SHP77 (cell line): Measurements from ENCODE around the gene C22orf31.

ENCODE experiments used
- DNase-seq, 2 experiments: peaks; one replicate each; lab custom pipeline; 2025; lab: John Stamatoyannopoulos, UW

C22orf31 gene

DNA sequence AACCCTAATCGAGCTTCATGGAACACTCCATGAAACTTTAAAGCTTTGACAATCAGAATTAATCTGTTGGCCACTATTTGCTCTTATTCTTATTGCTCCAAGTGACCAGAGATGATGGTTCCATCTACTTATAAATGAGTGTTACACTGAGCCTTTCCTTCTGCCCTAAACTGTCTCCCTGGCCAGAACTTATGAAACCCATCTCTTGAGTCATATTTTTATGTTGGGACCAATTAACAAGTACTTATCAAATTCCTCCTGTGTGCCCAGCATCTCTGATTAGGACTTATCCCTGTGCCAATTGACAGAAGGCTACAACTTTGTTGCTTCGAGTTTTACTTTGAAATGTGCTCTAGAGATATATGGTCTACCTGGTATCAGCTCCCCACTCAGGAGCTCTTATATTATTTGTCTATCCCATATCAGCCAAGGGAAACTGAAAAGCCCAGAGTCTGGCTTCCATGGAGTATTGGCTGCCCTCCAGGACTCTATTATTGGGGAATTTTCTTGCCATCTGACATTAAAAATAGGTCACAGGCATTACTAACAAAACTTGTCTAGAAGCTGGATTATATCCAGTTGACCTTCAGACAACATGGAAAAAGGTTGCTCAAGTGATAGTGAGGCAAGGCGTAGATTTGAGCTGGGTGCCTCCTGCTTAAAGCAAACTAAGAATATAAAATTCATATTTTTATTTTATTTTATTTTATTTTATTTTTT is 20.0 kb upstream of the C22orf31 start:
- DNase-seq, result no peak

DNA sequence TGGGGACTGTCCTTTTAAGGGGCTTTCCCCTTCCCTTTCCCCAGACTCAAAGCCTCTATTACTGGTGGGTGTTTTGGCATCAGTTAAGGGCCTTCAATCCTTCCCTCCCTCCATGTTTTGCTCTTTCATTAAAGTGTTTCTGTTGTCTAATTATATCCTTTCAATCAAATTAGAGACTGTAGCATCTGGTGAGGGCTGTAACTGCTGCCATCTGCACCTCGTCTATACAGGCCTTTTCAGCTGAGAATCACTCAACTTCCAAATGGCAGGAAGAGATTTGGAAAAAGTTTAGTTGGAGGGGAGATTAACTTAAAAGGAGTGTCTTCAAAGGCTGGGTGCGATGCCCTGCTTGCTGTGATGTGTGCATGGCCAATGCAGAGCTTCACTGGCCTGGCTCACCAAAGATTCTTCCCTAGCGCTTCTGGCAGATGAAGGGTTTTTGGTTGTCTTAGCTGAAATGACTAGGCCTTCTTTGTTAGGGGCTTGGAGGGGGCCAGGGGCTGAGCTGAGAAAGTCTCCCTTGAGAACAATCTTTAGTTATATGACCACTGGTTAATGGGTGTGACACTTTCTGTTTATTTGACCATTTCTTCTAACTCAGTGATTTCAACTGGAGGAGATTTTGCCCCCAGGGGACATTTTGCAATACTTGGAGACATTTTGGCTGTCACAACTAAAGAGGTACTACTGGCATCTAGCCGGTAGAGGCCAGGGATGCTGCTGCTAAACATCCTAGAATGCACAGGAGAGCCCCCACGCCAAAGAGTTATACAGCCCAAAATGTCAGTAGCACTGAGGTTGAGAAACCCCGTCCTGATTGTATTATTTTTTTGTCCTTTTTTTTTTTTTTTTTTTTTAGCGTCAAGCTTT is 18.7 kb upstream of the C22orf31 start:
- DNase-seq, result no peak

DNA sequence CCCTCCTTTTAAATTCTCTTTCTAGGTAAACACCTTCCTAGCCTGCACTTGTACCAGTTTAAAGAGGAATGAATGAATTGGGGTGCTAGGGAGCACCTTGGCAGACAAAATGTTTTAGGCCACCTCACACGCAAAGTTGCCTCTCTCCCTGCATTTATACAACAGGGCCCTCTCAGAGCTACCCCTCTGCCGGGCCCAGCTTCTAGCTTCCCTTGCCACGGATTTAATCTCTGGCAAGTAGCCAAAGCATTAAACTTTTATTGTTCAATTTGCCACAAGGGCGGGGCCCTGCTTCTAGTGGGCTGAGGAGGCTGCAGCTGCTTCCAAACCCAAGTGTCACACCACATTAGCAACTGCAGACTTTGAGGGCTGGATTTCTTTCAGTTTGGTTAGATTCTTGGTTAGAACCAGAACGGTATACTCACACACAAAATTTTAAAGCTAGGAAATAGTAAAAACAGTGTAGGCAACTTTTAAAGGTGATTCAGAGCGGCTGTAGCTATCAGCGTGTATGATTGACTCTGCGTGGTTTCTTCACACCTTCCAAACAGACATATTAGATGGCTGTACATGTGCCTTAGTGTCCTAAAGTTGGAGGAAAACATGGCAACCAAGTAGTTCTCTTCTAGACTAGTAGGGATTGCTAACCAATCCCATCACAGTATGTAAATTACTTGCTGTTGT is 17.7 kb upstream of the C22orf31 start:
- peak; percentile 88 to 92 for DNase-seq

DNA sequence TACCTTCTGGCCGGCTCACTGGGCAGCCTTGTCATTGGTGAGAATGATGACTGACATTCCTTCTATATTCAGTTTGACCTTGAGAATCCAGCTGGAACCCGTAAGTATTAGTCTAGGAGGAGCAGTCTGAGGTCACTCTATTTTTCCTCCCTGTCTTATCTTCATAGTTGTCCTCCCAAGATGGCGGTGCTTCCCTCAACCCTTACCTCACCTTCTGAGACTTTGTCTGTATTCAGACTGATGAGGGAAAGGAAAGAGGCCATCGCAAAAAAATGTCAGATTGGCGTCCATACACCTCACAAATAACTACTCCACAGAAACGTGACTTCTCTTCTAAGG is 17.2 kb upstream of the C22orf31 start:
- DNase-seq, result no peak

DNA sequence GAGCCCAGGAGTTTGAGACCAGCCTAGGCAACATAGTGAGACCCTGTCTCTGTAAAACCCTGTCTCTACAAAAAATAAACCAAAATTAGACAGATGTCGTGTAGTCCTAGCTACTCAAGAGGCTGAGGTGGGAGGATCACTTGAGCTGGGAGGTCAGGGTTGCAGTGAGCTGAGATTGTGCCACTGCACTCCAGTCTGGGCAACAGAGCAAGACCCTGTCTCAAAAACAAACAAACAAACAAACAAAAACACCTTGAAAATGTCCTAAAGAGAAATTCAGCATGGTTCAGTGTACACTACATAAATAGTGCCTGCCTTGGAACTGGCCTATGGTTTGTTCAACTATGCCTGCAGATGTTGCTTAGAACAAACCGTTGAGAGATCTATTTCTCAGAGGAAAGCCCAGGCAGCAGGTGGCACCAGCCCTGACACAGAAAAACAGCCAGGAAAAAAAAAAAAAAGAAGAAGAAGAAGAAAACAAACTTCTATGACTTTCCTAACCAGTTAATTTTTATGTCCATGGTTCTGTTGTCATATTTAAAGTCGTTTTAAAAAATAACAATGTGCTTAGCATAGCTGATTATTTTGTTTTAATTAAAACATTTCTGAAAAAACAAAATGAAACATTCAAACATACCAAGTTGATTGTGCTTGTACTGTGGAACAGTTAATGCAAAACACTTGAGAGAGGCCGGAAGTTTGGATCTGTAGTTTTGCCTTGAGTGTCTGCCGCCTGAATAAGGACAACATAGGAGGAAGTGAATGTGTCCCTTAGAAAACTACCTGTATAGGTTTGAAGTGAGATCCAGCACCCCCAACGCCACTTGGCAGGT is 16.6 kb upstream of the C22orf31 start:
- DNase-seq, result no peak

DNA sequence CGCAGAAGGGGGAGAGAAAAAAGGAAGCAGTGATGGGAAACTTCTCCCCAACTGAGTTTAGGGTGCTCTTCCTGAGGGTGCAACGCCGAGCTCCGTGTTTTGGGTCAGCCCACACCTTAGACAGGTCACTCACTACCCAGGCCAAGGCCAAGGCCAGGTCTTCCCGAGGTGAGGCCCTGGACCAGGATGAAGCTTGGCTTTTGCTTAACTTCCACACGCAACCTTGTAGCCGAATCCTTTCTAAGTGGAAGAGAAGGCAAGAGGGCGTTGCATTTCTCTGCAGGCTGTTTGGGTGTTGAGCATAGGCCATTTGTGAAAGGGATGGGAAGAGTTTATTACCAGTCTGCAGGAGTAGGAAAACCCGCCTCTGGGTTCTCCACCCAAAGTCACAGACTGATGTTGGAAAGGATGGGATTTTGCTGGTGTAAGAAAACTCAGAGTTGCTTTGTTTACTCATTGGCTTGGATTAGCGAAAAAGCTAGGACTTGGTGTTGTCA is 12.7 kb upstream of the C22orf31 start:
- no peak for DNase-seq

DNA sequence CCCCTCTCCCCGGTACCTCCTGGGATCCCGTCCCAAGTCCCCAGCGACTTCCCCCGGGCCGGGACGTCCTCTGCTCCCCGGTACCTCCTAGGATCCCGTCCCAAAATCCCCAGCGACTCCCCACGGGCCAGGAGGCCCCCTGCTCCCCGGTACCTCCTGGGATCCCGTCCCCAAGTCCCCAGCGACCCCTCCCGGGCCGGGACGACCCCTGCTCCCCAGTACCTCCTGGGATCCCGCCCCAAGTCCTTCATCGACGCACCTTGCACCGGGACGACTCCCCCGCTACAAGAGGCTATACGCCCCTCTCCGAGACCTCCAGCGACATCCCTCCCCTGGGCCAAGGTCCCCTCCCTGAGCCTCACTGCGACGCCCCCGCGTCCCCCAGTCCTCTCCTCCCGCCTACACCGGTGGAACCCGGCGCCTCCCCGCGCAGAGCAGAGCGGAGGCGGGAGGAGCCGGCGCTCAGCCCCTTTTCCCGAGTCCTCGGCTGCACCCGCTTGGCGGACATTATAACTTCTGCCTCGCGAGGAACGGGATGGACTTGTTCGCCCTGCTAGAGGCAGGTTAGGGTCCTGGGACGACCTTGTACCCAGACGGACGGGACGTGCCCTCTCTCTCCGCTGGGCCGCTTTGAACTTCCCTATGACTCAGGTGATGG is 12.1 kb upstream of the C22orf31 start:
- DNase-seq, result no peak

DNA sequence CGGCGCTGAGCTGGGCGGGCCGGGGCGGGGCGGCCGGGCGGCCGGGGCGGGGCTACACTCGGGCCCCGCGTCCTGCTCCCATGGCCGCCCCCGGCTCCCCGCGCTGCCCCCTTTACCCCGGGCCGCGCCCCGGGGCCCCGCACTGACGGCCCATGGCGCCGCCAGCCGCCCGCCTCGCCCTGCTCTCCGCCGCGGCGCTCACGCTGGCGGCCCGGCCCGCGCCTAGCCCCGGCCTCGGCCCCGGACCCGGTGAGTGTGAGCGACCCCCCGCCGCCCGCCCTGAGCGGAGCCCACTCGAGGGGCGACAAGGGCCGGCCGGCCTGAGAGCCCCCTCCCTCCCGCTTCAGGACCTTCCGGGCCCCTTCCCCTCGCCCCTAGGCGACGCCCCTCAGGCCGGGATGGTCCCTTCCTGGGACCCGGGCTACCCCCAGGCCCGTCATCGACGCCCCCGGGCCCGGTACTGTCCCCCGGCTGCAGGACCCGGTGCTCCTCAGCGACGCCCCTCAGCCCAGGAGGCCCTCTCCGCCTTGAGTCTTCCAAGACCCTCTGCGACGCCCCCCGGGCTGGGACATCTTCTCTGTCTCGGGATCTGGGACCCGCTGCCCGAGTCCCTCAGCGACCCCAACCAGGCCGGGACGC is 11.5 kb upstream of the C22orf31 start, which contains the start of gene KREMEN1:
Gene KREMEN1 (plus strand): TSS at position 57 of the 639 bp plus-strand sequence. CDS start 96 bp downstream, at position 153.
- no peak for DNase-seq

DNA sequence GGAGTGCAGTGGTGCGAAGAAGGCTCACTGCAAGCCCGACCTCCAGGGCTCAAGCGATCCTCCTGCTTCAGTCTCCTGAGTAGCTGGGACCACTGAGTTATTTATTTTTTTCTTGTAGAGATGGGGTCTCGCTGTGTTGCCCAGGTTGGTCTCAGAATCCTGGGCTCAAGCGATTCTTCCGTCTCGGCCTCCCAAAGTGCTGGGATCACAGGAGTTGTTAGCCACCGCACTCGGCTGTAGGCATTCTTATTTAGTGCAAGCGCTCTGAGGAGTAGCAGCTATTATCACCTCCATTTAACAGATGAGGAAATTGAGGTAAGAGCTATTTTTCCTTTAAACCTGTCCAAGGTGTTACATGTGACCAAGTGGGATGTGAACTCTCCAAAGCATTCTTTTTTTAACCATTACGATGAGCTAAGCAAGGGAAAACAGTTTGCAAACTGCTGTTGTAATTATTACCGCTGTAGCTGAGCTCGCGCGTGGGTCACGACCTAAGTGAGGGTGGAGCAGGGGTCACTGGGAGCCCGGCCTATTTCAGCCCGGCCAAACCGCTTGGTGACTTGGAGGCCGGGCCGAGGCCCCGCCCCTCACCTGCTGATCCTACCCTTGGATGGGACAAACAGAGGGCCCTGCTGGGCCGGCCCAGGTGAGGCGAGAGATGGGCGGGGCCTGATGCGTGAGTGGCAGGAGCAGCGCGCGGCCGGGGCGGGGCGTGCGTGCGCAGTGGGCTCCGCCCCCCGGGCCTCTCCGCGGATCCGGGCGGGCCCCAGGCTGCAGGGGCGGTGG is 10.8 kb upstream of the C22orf31 start:
- DNase-seq, result peak; percentile 40 to 65

DNA sequence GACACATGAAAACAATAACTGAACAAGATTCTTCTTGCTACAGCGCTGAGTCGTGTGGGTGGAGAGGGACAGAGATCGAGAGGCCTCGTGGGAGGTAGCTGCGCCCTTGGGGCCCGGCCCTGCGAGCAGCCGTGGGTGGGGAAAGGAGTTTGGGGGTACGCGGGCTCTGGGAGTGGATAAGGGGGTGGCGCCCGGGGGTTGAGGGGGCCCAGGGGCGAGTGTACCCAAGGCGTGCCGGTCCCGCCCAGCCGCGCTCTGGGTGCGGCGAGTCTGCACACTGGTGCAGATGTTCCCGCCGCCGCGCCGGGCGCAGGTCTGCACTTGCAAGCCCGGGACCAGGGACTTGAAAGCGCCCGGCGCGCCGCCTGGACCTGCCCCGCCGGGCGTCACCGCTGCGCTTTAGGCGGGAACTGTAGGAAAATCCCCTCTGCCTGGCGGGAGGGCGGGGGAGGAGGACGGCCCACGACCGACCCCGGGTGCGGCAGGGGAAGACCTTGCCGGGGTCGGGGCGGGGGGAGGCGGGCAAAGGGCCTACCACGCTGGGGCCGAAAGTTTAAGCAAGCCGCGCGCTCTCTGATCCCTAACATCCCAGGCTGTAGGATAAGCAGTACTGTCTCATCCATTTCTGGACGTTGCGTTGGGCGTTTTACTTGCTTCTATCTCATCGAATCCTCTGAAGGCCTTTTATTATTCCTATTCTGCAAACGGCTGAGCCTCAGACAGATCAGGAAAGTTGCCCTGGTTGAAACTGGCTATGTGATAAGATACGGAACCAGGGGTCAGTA is 9.8 kb upstream of the C22orf31 start:
- DNase-seq, result no peak

DNA sequence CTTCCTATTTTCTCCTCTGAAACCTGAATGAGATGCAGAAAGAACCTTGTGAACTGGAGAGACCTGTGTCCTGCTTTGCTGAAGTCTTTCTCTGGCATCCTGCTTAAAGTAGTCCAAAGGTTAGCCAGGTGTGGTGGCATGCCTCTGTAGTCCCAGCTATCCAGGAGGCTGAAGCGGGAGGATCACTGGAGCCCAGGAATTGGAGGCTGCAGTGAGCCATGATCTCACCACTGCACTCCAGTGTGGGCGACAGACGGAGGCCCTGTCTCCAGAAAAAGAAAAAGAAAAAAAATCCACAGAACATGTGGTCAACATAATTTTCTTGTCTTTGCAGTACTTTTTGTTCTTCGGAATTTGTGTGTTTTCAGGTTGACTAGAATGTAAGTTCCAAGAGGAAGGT is 8.9 kb upstream of the C22orf31 start:
- no peak for DNase-seq

DNA sequence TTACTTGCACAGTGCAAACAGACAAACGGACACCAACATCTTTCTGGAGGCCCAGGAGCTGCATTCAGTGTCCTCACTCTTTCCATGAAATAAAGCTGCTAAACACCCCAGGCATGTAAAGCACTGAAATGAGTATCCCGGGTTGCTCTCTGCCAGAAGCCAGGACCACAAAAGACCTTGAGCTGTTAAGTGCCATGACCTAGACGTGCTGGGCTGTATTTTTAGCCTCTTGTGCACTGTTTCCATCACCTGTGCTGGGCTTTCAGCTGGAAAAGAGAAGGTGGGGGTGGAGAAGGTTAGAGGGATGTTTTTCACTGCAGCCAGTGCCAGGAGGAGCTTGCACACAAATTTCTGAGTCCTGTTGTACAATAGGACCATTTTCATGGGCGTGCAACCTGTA is 7.8 kb upstream of the C22orf31 start:
- DNase-seq, result no peak

DNA sequence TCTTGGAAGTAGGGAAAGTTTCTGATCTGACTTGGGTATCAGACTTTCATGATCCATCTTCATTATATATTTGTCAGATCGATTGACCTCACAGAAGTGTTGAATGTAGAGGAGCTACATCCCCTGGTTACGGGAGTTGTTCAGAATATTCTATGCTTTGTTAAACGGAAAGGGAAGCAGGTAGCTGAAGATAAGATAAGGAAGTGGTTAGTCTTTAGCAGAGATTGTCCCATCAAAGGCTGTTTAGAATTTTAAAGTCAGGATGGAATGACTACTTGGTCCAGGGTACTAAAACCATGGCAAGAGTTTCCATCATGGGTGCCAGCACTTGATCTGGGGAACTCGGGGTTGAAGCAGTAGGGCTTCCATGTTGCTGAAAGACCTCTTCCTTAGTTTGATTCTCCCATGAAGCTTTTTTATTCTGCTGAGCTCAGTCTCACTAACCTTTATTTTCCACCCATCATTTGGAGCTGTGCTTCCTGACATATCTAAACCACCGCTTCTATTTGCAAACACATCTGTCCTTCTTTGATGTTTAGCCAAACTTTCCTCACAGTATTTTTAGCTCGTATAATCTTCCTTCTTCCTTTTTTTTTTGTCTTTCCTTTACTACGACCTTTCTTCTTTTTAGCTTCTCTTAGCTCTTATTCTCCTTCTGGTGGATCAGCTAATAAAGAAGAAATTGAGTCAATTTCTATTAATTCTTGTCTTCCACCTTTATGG is 4.0 kb upstream of the C22orf31 start:
- no peak for DNase-seq

DNA sequence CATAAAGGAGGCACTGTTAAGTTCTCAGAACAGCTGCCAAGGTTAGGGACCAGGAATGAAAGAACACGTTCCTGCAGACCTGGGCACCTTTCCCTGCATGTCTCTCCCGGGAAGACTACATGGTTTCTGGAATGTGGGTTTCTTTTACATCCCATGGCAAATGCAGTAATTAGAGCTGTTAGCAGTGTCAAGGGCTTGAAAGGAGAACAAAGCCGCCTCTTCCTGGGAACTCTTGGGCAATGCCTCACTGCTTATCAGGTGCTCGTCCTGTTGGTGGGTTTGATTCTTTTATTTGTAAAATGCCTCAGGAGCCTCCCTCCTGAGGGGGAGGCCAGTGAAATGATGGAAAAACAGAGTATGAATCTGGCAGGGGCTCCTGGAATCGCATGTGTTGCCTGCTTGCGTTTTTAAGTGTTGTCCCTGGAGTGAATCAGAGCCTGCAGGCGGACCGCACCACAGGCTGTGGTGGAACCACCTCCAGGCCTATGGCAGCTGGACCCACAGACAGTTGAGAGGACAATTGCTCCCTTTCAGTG is 723 bp upstream of the C22orf31 start:
- DNase-seq, result no peak

DNA sequence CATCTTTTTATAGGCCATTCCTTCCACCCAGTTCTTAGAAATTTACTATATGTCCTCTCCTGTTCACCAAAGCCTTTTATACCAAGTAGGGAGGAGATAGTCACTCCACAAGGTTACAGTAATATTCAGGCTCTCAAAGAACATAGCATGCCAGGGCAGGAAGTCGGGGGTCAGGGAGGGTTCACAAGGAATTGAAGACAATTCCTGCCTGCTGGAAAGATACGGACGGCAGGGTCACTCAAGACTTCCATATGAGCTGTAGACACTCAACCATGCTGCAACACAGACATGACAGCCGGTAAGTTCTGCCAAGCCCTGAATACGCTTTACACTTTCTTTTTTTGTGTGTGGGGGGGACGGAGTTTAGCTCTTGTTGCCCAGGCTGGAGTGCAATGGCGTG is 700 bp downstream of the C22orf31 start:
- DNase-seq, result no peak

DNA sequence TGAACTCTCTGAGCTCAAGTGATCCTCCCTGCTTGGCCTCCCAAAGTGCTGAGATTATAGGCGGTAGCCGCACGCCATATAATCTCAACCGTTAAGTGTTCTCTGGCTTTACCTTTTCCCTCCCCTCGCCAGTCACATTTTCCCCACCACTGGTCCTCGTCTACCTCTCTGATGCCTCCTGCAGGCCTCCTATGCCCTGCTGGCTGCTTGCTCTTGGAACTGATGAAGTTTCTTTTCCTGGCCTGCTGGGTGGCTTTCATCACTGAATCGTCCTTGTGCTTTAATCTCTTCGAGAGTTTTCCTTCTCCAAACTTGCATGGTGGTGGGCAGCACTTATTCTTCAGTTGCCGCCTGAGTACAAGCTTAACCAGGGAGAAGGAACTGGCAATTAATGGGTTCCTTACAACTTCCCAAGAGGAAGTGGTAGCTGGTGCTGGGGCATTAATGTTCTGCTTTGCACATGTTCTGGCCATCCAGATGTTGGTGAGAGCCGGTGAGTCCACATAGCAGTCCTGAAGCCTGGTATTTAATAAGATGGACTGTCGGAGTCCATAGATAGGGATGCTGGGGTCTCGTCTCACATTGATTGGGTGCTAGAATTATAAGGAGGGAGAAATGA is 1.3 kb downstream of the C22orf31 start:
- no peak for DNase-seq

DNA sequence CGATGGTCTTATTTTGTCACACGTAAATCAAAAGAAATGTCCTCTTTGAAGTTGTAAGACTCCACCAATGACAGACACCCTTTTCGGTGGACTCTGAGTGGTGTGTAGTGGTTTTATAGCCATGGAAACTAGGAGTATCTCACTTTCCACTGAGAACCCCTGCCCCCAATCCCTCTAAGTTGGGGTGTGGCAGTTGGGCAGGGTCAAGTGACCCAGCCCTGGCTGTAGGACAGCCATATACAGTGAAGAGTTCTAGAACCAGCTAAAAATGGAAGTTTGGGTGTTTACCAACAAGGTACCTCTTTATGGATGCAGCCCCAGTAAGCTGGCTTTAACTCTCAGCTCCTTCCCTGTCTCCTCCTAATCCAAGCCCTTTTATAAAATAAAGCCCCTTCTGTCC is 5.2 kb downstream of the C22orf31 start:
- DNase-seq, result no peak
